Stimulated activated CD4-positive, alpha-beta T cell treated with anti-CD3 and anti-CD28 coated beads, Interleukin-4, amount 100 ng/mL, for 1 hour (primary cell): ENCODE results near the gene ZNF326.
"Not testable (repeated sequence)": the region's sequence is repeated elsewhere in the genome, so short reads cannot be mapped to it uniquely, and the experiment has no call there.

Source experiments
- DNase-seq: peaks from one replicate; pipeline ENCODE4 v3.0.0-alpha.2; 2020

ZNF326 gene

DNA sequence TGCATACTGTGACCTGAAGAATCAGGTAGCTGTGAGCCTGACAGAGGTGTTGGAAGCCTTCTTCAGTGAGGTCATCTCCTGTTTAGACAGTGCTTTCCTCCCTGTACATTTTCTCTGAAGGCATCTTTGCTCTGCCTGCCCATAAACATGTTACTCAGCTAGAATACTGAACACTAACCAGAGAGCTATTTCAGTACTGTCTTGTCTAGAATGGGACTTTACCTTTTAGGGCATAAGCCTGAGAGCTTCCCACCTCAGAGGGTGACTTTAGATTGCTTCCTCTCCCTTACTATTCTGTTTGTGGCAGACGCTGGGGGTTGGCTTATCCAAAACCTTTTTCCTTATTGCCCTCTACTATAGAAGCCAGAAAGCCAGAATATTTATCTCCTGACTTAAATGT, 23.3 kb upstream of the ZNF326 start:
- DNase-seq: no peak

DNA sequence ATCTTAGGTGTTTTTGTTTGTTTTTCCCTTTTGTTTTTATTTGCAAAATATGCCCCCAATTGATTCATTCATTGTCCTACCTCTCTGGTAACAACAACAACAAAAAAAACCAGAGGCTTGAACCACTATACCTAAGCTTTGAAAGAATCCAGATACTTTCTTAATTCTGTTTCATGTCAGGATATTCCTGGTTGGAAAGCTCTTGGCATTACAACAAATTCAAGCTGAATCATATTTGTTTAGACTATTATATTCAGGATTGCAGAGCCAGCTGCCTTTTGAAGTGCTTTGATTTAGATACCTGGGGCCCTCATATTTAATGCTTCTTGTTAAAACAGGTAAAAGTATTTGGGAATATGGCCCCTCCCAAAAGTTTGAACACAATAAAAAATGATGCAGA, 22.9 kb upstream of the ZNF326 start:
- no peak for DNase-seq

DNA sequence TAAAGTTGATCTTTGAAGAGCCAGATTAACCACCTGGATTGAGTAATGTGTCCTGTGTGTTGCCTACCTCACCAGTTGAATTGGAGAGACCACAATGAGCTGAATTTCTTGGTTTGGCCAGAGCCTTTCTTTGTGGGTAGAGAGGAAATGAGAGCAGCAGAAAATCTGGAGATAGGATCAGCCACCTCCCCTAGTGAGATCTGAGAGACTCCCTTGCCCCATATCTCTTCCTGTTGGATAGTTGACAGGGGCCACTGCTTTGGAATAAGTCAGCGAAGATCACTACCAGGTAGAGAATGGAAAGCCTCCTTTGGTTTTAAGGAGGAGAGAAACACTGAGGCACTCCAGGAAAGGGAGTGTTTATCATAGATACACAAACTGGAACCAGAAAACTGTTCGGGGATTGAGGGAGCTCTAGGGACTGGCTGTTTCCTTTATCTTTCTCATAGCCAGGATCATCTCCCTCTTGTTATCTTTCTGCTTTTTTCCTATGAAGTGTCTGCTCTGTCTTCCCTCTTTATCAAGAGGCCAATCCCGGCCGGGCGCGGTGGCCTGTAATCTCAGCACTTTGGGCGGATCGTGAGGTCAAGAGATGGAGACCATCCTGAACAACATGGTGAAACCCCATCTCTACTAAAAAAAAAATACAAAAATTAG, 21.3 kb upstream of the ZNF326 start:
- no peak for DNase-seq

DNA sequence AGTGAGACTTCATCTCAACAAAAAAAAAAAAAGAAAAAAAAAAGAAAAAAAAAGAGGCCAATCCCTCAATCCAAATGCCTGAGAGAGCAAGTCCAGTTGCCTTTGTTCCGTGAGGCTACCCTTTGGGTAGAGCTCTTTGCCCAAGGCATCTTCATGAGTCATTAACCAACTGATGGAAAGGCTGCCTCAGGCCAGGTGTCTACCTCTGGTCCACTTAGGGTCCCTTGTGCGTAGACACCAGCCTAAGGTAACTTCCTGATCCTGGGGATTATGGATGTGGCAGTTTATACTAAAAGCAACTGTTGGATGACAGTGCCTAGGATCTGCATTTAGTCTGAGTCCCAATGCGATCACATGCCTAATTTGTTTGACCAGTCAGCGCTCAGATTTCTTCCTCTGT, 20.7 kb upstream of the ZNF326 start:
- DNase-seq: no peak

DNA sequence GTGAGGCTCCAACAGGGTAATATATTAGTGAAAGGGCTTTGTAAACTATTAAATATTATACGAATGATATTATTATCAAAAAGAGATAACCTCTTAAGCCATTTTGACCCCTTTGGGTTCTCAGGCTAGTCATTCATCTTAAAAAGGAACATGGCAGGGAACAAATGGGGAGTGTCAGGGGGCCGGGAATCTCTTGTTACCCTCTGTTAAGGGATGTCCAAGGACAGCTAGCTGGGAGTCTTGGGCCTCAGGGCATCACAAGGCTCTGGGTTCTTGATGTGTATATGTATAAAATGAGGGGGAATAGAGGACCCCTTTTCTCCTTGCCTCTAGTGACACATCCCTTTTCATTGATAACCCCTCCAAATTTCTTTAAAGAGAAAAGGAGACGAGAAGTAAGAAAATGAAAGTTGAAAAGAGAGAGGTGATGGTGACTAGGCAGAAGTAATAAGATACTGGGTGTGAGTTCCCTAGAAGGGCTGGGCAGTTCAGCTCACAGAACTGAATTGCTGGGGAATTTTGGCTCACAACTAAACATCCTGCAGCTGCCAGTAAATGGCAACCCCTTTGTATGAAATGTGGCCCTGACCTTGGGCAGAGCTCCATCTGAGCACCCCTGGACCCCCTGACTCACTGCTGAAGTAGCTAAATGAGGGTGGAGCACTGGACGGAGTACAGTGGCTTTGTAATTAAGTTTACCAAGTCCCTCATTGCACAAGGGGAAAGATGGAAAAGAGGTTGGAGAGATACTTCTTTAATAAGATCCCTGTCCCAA, 20.0 kb upstream of the ZNF326 start:
- DNase-seq: no peak

DNA sequence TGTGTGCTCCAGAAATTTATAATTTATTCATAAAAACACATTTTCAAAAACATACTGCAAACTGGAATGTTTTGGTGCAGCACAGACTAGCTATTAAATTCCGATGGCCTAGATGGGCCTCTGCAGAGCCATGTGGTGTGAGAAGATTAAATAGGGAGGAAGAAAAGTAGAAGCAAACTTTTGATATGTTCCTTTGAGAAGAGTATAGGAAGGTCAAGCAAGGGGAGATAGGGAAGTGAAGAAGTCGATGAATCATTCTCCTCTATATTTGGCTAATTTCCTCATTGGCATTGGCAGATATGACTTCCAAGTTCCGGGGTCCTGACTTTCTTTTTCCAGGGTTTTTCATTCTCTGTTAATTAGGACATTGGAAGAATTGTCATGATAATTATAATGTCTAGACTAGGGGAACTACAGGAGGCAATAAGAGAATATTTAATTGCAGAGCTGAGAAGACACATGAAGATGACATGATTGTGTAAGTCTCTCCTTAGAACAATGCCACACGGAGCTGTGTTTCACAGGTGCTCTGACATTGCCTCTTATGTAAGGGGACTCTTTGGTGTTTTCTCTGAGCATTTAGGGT, 19.3 kb upstream of the ZNF326 start:
- DNase-seq: no peak

DNA sequence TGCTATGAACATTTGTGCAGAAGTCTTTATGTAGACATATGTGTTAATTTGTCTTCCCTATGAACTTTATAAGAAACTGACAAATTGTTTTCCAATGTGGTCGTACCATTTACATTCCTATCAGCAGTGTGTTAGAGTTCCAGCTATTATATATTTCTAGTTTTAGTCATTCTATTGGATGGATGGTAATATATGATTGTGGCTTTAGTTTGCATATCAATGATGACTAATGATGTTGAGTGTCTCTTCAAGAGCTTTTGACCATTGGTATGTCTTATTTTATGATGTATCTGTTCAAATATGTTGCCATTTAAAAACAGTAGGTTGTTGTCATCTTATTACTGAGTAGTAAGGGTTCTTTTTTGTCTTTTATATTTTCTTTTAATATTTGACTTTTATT, 16.2 kb upstream of the ZNF326 start:
- no peak for DNase-seq

DNA sequence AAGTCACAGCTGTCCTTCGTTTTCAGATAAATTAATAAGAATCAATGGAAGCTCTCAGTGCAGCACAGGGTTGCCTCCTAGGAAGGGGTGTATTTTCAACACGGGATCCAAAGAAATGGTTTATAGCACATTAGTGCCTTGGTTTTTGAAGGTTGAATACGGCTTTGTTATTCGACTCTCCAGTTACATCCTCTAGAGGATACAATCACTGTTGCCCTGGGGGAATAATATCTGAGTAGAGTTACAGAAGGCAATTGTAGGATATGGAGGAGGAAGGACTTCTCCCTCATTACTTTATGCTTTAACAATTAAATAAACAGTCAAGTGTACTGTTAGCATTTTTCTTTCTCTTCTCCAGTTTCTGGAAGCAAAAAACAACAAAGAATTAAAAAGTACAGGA, 14.3 kb upstream of the ZNF326 start:
- no peak for DNase-seq

DNA sequence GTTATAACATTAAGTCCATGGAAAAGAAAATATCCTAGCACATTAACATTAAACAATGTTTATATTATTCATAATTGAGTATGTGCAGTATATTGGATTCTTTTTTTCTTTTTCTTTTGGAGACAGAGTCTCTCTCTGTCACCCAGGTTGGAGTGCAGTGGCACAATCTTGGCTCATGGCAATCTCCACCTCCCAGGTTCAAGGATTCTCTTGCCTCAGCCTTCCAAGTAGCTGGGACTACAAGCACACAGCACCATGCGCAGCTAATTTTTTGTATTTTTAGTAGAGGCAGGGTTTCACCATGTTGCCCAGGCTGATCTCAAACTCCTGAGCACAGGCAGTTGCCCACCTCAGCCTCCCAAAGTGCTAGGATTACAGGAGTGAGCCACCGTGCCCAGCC, 12.1 kb upstream of the ZNF326 start:
- not testable (repeated sequence) for DNase-seq

DNA sequence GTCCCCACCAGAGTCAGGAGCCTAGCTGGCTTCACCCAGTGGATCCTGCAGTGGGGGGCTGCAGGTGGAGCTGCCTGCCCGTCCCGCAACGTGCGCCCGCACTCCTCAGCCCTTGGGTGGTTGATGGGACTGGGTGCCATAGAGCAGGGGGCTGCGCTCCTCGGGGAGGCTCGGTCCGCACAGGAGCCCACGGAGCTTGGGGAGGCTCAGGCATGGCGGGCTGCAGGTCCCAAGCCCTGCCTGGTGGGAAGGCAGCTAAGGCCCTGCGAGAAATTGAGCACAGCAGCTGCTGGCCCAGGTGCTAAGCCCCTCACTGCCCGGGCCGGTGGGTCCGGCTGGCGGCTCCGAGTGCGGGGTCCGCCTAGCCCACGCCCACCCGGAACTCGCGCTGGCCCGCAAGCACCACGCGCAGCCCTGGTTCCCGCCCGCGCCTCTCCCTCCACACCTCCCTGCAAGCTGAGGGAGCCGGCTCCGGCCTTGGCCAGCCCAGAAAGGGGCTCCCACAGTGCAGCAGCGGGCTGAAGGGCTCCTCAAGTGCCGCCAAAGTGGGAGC, 10.3 kb upstream of the ZNF326 start:
- DNase-seq: not testable (repeated sequence)

DNA sequence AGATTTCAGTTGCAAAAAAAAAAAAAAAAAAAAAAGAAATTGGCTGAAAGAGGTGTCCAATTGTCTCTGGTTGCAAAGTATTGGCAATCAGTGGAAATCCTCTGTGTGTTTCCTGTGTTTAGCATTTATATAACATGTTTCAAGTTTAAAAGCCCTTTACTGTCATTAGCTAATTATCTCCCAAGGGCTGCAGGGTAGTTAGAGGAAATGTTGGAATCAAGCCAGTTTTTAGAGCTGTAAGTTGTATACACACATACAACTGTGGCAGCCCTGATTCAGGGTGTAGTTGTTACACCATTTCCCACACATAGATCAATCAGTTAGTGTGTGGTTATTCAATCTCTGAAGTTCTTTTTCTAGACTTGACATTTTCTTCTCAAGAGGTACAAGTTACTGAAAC, 8.9 kb upstream of the ZNF326 start:
- no peak for DNase-seq

DNA sequence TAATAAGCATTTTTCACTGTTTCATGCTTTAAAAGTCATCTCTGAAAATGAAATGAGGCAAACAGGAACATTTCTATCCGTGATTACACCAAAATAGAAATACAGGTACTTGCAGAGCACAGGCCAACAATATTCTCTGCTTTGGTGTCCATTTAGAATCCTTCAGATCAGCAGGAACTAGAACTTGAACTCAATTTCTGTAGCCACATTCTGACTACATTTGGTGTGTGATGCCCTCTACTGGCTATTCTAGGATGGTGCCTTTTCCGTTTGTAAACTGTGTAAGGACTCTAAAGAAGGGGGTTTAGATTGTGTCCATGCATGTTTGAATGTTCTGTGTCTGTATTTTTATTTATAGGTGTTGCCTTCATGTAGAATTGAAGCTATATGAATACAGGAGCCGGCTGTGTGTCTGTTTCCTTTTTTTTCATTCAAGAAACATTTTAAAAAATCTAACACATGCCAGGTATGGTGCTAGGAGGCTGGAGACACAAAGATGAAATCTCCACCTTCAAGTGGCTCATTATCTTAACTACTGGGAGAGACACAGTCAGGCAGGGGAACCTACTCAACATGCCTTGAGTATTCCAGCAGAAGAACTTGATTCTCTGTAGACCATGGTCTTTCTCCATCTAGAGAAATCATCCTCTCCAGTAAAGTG, 7.6 kb upstream of the ZNF326 start:
- no peak for DNase-seq

DNA sequence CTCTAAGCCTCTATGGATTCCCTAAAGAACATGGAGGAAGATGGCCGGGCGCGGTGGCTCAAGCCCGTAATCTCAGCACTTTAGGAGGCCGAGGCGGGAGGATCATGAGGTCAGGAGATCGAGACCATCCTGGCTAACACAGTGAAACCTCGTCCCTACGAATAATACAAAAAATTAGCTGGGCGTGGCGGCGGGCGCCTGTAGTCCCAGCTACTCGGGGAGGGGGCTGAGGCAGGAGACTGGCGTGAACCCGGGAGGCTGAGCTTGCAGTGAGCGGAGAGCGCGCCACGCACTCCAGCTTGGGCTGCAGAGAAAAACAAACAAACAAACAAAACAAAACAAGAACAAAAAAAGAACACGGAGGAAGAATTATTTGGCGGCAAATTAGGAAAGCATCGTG, 5.8 kb upstream of the ZNF326 start:
- no peak for DNase-seq

DNA sequence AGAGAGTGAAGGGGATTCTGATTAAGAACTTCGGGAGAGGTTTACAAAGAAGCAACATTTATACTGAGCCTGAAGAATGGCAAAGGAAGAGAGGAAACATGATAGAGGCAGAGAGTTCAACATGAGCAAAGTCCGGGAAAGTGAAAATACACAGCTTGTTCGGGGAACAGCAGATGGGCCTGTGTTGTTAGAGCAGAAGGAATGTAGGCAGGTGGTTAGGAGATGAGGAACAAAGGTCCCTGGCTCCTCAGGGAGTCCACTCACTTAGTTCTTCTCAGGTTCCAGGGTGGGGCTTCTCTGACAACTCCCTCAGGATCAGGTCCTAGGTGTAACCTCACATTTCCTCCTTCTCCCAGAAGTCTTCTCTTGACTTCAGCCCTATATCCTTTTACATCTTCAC, 5.1 kb upstream of the ZNF326 start:
- no peak for DNase-seq

DNA sequence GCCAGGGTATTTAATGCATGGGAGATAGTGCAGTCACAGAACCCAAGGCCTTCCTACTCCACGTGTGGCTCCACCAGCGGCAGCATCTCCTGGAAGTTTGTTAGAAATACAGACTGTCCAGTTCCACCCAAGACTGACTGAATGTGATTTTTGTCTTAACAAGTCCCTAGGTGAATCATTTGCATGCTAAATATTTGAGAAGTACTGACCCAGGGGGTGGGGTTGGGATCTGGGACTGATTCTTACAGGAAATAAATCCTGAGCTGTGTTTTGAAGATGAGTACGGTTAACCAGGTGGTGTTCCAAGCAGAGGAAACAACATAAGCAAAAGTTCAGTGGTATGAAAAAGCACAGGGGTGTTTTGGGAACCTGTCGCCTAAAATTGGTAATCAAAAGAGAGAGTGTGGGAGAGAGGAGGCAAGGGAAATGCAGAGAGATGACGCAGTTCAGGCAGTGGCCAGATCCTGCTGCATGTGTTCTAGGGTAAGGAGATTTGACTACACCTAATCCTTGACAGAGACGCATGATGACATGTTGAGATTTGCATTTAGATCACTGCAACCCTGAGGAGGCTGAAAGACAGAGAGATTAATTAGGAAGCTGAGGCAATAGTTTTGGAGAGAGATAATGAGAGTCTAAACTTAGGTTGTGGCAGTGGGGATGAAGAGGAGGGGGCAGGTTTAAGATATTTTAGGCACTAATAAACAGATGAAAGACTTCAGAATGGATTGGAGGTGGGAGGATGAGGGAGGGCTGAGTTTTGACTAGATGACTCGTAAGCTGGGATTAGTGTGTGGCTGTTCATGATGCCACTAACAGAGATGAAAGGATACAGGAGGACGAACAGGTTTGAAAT, 3.7 kb upstream of the ZNF326 start:
- no peak for DNase-seq

DNA sequence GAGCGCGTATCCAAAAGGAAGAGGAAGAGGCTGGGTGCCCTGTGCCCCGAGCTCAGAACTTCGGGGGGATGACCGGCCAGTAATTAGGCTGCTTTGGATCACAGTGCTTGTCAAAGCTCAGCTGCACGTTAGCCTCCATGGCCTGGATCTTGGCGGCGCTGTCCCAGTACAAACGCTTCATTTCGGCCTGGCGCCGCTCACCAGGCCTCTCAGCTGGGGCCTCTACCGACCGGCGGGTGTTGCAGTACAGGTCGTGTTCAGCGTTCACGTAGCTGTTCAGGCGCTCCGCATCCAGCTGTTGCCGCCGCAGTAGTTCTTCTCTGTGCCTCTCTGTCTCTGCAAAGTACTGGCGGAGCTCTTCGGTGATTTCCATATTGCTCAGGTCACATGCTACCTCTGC, 1.4 kb upstream of the ZNF326 start:
- DNase-seq: no peak

DNA sequence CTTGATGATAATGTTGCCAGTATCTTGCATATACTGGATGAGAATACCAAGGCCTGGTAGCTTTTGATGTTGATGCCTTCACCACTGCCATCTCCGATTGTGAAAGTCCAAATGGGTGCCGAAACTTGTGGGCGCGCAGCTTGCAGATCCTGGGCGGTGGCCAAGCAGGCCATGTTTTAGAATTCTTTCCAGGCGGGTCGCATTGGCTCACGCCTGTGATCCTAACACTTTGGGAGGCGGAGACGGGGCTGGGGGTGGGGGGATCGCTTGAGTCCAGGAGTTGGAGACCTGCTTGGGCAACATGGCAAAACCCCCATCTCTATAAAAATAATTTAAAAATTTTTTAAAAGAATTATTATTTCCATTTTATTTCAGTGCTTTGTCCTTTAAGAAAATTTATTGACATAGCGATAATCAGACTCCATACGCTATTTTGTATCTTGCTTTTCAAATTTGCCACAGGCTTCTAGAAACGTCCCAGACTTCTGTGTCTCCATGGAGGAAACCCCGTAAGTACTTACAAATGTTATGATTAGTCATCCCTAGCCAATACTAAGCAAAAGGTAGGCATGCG, 592 bp upstream of the ZNF326 start:
- DNase-seq: no peak

DNA sequence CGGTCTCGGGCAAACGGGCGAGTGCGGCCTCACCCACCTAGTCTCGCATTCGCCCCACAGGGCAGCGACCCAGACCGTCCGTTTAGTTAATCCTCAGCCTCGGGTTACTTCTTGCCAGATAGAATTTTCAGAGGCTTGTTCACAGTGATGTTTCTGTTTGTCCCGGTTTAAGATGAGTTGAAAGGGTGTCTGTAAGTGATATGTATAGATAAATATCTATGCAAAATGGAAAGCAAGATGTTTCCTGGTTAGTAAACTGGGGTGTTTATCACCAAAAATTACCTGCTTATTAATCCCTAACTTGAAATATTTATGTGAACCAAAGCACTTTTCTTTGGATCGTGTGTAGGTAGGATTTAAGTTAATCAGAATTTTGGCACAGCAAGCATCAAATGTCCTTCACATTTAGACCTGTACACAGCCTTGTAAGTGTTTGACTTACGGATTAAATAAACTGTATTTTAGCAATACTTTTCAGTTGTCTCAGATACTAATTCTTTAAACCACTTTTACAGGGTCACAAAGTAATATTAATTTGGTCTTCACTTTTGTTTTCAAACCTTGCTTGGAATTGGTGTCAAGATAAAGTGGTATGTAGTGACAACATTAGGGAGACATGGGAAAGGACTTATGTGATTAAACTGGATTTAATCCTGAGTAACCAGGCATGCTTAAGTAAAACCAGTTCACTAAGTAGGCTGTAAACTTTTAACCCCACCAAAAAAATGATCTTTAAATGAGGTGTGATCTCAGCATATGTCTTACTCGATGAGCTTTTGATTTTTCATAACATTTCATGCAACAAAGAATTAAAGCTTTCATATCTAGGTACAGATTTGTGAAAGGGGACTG, 914 bp downstream of the ZNF326 start:
- DNase-seq: no peak

DNA sequence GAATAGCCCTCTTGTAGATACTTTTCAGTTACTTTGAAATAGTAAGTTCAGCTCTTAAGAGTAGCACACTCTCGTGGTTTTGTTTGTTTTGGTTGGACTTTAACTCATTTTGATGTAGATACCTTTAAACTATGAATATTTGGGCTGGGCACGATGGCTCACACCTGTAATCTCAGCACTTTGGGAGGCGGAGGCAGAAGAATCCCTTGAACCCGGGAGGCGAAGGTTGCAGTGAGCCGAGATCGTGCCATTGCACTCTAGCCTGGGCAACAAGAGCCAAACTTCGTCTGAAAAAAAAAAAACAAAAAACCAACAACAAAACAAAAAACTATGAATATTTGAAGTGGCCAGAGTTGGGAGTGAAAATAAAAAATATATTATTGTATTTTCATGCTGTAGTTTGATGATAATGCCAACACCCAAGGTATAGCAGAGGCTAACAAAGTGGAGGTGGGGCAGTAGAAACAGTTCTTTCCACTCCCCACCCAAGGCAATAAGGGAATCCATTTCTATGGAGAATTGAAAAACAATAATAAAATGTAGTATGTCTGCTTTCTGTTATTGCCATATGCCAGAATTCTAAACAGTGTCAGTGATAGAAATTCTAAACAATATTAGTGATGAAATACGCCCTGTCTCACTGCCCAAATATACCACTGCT, 1.7 kb downstream of the ZNF326 start:
- no peak for DNase-seq

DNA sequence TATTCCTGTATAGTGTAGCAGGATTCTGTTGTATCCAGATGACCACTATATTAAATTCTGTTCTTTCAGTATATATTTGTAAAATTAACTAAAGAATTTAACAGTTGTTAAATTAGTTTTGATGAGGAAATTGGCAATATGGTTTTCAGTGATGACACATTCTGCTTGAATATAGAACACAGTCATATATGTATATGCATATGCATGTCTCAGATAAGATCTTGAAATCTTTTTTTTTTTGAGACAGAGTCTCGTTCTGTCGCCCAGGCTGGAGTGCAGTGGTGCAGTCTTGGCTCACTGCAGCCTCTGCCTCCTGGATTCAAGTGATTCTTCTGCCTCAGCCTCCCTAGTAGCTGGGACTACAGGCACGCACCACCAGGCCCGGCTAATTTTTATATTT, 2.2 kb downstream of the ZNF326 start:
- not testable (repeated sequence) for DNase-seq

DNA sequence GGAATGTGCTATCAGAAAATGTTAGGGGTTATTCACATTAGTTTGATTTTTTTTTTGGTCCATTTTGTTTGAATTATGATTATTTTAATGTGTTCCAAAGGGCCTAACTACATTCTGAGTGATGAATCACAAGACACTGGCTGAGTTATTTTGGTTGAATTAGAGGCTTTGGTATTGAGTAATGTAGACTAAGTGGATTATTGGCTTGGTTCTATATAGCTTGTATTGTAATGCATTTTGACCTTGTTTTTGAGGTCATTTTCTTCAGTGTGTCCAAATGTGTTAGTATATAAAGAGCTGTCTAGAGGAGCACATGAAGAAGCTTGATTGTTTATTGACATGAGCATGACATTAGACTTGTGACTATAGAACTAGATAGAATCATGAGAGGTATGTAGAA, 3.4 kb downstream of the ZNF326 start:
- DNase-seq: no peak
